ENCODE measurements around the gene HAAO.
"Not testable (repeated sequence)": the region's sequence is repeated elsewhere in the genome, so short reads cannot be mapped to it uniquely, and the experiment has no call there.

Gene HAAO

DNA sequence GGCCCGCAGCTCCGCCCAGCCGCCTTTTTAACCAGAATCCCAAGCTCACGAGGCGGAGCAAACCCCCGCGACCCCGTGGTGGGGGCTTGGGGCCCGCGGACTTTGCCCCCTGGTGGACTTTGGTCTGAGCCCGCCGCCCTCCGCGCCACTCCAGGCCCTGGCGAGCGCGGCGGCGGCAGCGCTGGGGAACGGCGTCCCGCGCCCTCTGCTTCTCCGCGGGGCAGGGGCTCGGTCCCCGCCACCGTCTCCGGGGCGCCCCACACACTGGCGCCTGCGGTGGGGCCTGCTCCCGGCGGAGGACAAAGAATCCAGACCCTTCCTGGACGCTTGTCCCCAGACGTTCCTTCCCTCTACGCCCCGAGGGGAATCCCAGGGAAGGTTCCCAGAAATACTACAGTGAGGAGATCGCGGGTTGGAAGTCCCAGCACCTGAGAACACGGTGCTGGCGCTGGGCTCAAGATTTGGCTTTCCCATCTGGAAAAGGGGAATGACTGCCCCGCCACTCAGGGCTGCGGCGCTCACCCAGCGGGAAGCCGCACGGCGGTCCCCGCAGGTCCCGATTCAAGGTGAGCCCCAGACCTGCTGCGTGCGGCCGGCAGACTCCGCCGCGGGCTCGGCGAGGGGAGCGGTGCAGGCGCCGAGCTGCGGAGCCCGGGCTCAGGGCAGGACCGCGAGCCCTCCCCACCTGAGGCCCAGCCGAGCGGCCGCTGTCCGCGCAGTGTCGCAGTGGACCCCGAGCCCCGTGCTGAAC is at the start of gene HAAO:
Gene HAAO (minus strand): TSS at position 1 of the 751 bp plus-strand sequence. CDS start 47 bp downstream, outside the sequence.
- DNase-seq: no peak

GRCh38 chr2:42841344-42841743 is 49.0 kb upstream of the HAAO start:
- DNase-seq: no peak

DNA sequence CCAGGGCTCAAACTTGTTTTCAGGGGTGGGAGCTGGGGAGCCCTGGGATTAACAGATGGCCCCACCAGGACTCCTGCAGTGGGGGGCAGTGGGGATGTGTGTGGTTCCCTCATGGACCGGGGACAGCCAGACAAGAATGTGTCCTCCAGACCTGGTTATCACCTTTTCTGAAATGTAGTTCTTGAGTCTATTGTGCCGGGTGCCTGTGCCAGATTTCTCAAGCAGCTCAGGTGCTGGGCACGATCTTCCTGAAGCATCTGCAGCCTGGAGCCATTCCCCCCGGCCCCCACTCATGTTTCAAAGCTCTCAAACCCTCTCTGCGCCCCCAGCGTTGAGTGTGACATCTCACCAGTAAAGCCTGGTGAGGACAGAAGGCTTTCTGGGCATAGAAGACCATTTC is 48.4 kb upstream of the HAAO start:
- DNase-seq: no peak

- DNase-seq: no peak
Measured at GRCh38 chr2:42839809-42840501, 47.6 kb upstream of the HAAO start.

DNA sequence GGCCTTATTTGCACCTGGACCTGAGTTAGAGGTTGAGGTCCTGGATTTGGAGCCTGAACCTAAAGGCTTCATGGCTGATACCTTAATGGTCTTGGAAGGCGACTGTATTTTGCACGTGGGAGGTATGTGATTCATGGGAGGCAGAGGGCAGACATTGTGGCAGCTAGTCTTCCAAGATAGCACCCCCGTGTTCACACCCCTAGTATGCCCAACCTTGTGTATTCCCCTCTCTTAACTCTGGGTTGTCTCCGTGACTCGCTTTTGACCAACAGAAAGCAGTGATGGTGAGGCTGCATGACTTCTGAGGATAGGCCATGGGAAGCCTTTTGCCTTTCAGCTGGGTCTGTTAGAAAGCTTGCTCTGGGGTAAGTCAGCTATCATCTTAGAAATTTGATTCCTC is 45.8 kb upstream of the HAAO start:
- DNase-seq: no peak

GRCh38 chr2:42835577-42836371 is 43.4 kb upstream of the HAAO start:
- no peak for DNase-seq

DNA sequence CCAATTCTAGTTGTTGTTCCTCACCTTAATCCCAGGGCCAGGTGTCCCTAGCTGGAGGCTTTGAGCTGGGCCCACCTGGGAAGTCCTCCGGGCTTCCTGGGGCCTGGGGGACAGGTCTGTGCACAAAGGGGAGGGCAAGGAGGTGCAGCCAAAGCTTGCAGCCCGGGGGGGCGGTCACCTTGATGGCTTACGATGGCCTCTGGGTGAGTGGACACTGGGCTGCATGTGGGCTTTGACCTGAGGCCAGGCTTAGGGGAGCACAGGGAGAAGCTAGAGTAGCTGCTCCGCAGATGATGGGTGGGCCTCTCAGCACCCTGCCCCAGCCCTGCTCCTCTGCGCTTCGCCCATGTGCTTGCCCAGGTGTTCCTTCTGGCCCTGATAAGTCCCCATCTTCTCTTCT is 41.8 kb upstream of the HAAO start:
- DNase-seq: no peak

DNA sequence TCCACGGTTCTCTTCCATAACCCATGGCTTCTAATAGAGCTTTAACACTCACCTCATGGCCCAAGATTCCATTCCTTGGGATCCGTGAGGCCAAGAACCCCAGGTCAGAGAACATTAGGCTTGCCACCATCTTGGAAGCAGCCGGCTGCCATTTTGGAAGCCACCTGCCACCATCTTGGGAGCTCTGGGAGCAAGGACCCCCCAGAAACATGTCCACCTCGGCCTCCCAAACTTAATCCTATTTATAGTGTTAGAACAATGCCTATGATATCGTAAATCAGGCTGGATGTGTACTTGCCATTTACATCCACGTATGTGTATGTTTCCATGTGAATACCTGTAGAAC is 39.9 kb upstream of the HAAO start:
- DNase-seq: no peak

GRCh38 chr2:42831575-42832288 is 39.3 kb upstream of the HAAO start:
- not testable (repeated sequence) for DNase-seq

GRCh38 chr2:42830922-42831574 is 38.7 kb upstream of the HAAO start:
- DNase-seq: no peak

DNA sequence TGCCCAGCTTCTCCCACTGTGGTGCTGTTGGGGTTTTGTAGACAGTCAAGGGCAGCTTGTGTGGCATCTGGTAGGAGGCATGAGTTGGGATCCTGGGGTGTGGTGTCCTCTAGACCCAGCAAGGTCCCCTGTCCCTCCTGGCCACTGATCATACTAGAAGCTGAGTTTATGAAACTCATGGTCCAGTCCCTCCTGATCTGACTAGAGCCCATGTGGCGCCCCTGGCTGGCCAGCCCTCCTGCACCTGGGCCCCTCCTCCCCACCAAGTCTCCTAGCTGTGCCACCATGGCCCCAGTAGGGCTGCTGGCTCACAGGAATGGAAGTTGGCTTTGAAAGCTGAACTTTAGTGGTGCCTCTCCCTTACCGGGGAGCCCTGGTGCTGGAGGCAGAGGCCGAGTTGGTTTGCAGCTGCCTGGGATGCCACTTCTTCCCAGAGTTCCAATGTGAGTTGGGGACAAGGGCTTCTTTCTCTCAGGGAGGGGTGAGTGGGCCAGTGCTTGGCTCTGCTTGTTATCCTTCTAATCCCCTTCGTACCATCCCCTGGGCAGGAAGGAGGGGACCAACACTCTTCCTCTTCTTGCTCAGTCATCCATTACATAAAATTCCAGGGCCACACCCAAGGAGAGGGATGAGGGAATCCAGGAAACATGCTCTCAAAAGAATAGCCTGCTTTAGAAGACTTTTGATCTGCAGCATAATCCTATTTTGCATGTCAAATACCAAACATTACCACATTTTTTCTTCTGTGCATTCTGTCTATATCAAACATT is 37.5 kb upstream of the HAAO start:
- DNase-seq: no peak

GRCh38 chr2:42828487-42829425 is 36.4 kb upstream of the HAAO start:
- peak; percentile 79 for DNase-seq

DNA sequence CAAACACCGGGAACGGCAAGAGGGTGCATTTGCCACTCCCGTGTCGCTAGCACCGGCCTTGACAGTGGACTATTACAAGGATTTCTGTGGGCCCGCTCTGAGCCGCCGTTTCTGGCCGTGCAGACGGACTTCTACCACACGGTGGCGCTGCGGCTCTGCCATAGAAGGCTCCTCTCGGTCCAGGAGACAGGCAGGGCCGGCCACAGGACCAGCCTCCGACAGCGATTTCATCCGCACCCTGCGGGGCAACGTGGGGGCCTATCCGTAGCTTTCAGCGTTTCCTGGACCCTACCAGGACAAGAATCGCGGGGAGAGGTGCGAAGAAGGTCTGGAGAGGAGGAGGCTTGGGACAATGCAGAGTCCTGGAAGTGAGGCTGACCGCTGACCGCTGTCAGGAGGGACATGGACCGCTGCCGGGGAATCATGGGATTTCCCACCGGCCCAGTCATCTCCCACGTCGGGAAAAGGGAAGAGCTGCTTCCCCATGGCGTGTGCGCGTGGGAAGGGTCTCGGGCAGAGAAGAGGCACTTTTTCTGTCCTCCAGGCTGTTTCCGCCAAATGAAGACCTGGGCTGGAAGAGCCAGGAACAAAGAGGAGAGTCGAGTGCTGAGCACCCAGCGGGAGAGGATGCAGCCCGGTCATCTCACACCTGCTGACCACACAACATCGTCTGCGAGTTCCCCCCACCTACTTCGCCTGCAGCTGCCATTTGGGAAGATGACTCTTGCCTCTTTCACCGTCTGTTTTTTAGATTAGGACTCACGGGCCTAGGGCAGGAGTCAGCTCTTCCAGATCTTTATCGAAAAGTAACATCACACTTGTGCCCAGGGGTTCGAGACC is 35.5 kb upstream of the HAAO start:
- DNase-seq: peak; percentile 86

GRCh38 chr2:42826231-42826630 is 33.8 kb upstream of the HAAO start:
- DNase-seq: no peak

- no peak for DNase-seq
Measured at GRCh38 chr2:42824454-42824807, 32.0 kb upstream of the HAAO start.

GRCh38 chr2:42823744-42824453 is 31.5 kb upstream of the HAAO start:
- DNase-seq: no peak

DNA sequence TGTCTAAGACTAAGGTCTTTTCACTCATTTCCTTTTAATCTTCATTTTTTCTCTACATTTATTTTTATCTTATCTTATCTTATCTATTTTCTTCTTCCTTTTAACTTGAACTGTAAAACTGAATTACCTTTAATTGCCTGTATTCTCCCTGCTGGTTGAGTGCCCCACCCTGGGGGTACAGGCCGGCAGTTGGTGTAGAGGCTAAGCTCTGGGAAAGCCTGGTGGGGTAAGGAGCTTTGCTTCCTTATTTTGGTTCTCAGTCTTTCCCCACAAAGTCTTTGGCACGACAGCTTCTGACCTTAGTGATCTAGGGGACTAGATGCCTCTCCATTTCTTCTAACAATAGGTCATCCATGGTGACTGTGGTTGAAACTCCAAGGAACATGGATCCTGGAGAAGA is 26.8 kb upstream of the HAAO start:
- DNase-seq: no peak

DNA sequence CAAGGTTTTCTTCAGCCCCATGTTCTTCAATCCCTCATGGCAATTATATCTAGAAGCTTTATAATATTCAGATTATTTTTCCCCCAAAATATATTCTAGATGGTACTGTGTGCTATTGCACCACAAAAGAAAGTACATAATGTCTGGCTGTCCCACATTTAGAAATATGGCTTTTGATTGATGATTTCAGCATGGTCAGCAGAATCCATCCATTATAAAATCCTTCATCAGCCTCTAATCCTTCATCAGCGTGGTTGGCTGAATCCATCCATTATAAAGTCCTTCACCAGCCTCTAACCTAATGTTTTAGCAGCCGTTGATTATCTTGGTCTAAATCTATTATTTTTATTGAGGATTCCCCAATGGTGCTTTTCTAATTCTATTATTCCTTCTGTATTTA is 23.3 kb upstream of the HAAO start:
- DNase-seq: no peak

- no peak for DNase-seq
Measured at GRCh38 chr2:42813763-42814162, 21.4 kb upstream of the HAAO start.

Data from activated CD4-positive, alpha-beta T cell treated with anti-CD3 and anti-CD28 coated beads, Interleukin-2, Interleukin-6, amounts not matched to agents 100 ng/mL and 50 ng/mL, durations not matched to agents 16 hours and 8 hours (primary cell).